HEK293 (cell line): ENCODE data around the gene RBM10.

Experiments
- EGR2 ChIP-seq: fragments of 450-650 bp; formaldehyde crosslinking; IDR thresholded peaks from 2 replicates; pipeline ENCODE4 v1.5.1; 2016; ENCODE audit warnings: low read depth, missing biosample characterization, missing genetic modification characterization
- GFI1B ChIP-seq: fragments of 450-650 bp; formaldehyde crosslinking; IDR thresholded peaks from 2 replicates; pipeline ENCODE4 v1.5.1; 2016; ENCODE audit warnings: missing biosample characterization, missing genetic modification characterization
- HOXC10 ChIP-seq: sonication (generic); formaldehyde crosslinking; IDR thresholded peaks from 2 replicates; pipeline ENCODE4 v1.8.1; 2023; ENCODE audit warnings: mild to moderate bottlenecking, missing genetic modification reagents
- MEIS1 ChIP-seq: sonication (generic); formaldehyde crosslinking; IDR thresholded peaks from 2 replicates; pipeline ENCODE4 v1.8.1; 2022; ENCODE audit warnings: missing genetic modification reagents, mild to moderate bottlenecking, borderline replicate concordance
- PRDM4 ChIP-seq: fragments of 450-650 bp; formaldehyde crosslinking; IDR thresholded peaks from 2 replicates; pipeline ENCODE4 v1.5.1; 2017; ENCODE audit warnings: missing biosample characterization, missing genetic modification characterization
- RBAK ChIP-seq: fragments of 450-650 bp; formaldehyde crosslinking; IDR thresholded peaks from 2 replicates; pipeline ENCODE4 v1.5.1; 2016; ENCODE audit warnings: missing biosample characterization, missing genetic modification characterization
- YY1 ChIP-seq: fragments of 450-650 bp; formaldehyde crosslinking; IDR thresholded peaks from 2 replicates; pipeline ENCODE4 v1.5.1; 2018; ENCODE audit warnings: missing biosample characterization, missing genetic modification characterization
- ZBTB44 ChIP-seq: fragments of 450-650 bp; IDR thresholded peaks from 2 replicates; pipeline ENCODE4 v1.5.1; 2018; ENCODE audit warnings: missing biosample characterization, mild to moderate bottlenecking, missing genetic modification characterization
- ZFHX2 ChIP-seq: fragments of 450-650 bp; formaldehyde crosslinking; conservative IDR thresholded peaks from 2 replicates; pipeline ENCODE4 v1.5.1; 2016; ENCODE audit warnings: missing biosample characterization, missing genetic modification characterization
- ZNF341 ChIP-seq: fragments of 450-650 bp; formaldehyde crosslinking; IDR thresholded peaks from 2 replicates; pipeline ENCODE4; 2016; ENCODE audit warnings: low read depth, missing biosample characterization, missing genetic modification characterization
- ZNF501 ChIP-seq: fragments of 450-650 bp; formaldehyde crosslinking; IDR thresholded peaks from 2 replicates; pipeline ENCODE4 v1.5.1; 2016; ENCODE audit warnings: missing biosample characterization, missing genetic modification characterization
- ZNF510 ChIP-seq: fragments of 450-650 bp; formaldehyde crosslinking; IDR thresholded peaks from 2 replicates; pipeline ENCODE4 v1.5.1; 2018; ENCODE audit warnings: mild to moderate bottlenecking, missing genetic modification characterization, missing biosample characterization; ENCODE audit not compliant: insufficient replicate concordance
- ZNF580 ChIP-seq: fragments of 450-650 bp; formaldehyde crosslinking; IDR thresholded peaks from 2 replicates; pipeline ENCODE4 v1.5.1; 2016; ENCODE audit warnings: missing biosample characterization, missing genetic modification characterization
- ZNF585B ChIP-seq: fragments of 450-650 bp; formaldehyde crosslinking; IDR thresholded peaks from 2 replicates; pipeline ENCODE4 v1.5.1; 2016; ENCODE audit warnings: missing biosample characterization, missing genetic modification characterization
- ZNF621 ChIP-seq: fragments of 450-650 bp; formaldehyde crosslinking; IDR thresholded peaks from 2 replicates; pipeline ENCODE4 v1.5.1; 2017; ENCODE audit warnings: missing biosample characterization, missing genetic modification characterization
- ZNF623 ChIP-seq: fragments of 450-650 bp; formaldehyde crosslinking; IDR thresholded peaks from 2 replicates; pipeline ENCODE4 v1.5.1; 2016; ENCODE audit warnings: missing biosample characterization, missing genetic modification characterization
- ZSCAN16 ChIP-seq: fragments of 450-650 bp; formaldehyde crosslinking; IDR thresholded peaks from 2 replicates; pipeline ENCODE4 v1.5.1; 2016; ENCODE audit warnings: missing biosample characterization, missing genetic modification characterization
- ZSCAN30 ChIP-seq: fragments of 450-650 bp; IDR thresholded peaks from 2 replicates; pipeline ENCODE4 v1.5.1; 2018; ENCODE audit warnings: missing biosample characterization, mild to moderate bottlenecking, missing genetic modification characterization, moderate library complexity
- TF ChIP-seq, protein P1 (sequence below): fragments of 450-650 bp; formaldehyde crosslinking; IDR thresholded peaks from 2 replicates; pipeline ENCODE4 v1.5.1; 2016; ENCODE audit warnings: missing biosample characterization, missing genetic modification characterization, borderline replicate concordance
- TF ChIP-seq, protein P2 (sequence below): fragments of 450-650 bp; formaldehyde crosslinking; conservative IDR thresholded peaks from 2 replicates; pipeline ENCODE4 v1.5.1; 2016; ENCODE audit warnings: low read depth, missing biosample characterization, missing genetic modification characterization
- TF ChIP-seq, protein P3 (sequence below): fragments of 450-650 bp; formaldehyde crosslinking; IDR thresholded peaks from 2 replicates; pipeline ENCODE4 v1.5.1; 2016; ENCODE audit warnings: missing biosample characterization, missing genetic modification characterization, low read depth

Gene RBM10

GRCh38 chrX:47218280-47218919 is 73.4 kb downstream of the RBM10 start, which contains the start of gene CDK16 (continued):
- TF ChIP-seq ZFHX2 (no peak), PRDM4 (tag by site-specific recombination) (peak; percentile 66), GFI1B (tag by site-specific recombination) (peak; percentile 29; the same call in 1 of the 2 replicates), ZNF510 (tag by site-specific recombination) (no peak), ZNF501 (0 out of 2 replicates have a peak, but pooled peaks have one; percentile 45), HOXC10 (CRISPR knock-in tag) (peak; percentile 87; the same call in 1 of the 2 replicates), ZNF585B (tag by site-specific recombination) (no peak), ZSCAN16 (tag by site-specific recombination) (no peak), ZBTB44 (tag by site-specific recombination) (no peak), YY1 (tag by site-specific recombination) (no peak; the same call in 1 of the 2 replicates), ZNF623 (tag by site-specific recombination) (peak; percentile 26; the same call in 1 of the 2 replicates), ZNF341 (tag by site-specific recombination) (peak; percentile 80), ZSCAN30 (no peak), EGR2 (tag by site-specific recombination) (no peak), ZNF580 (tag by site-specific recombination) (peak; percentile 95), ZNF621 (no peak), MEIS1 (no peak), RBAK (no peak)
- TF ChIP-seq, protein P1, sequence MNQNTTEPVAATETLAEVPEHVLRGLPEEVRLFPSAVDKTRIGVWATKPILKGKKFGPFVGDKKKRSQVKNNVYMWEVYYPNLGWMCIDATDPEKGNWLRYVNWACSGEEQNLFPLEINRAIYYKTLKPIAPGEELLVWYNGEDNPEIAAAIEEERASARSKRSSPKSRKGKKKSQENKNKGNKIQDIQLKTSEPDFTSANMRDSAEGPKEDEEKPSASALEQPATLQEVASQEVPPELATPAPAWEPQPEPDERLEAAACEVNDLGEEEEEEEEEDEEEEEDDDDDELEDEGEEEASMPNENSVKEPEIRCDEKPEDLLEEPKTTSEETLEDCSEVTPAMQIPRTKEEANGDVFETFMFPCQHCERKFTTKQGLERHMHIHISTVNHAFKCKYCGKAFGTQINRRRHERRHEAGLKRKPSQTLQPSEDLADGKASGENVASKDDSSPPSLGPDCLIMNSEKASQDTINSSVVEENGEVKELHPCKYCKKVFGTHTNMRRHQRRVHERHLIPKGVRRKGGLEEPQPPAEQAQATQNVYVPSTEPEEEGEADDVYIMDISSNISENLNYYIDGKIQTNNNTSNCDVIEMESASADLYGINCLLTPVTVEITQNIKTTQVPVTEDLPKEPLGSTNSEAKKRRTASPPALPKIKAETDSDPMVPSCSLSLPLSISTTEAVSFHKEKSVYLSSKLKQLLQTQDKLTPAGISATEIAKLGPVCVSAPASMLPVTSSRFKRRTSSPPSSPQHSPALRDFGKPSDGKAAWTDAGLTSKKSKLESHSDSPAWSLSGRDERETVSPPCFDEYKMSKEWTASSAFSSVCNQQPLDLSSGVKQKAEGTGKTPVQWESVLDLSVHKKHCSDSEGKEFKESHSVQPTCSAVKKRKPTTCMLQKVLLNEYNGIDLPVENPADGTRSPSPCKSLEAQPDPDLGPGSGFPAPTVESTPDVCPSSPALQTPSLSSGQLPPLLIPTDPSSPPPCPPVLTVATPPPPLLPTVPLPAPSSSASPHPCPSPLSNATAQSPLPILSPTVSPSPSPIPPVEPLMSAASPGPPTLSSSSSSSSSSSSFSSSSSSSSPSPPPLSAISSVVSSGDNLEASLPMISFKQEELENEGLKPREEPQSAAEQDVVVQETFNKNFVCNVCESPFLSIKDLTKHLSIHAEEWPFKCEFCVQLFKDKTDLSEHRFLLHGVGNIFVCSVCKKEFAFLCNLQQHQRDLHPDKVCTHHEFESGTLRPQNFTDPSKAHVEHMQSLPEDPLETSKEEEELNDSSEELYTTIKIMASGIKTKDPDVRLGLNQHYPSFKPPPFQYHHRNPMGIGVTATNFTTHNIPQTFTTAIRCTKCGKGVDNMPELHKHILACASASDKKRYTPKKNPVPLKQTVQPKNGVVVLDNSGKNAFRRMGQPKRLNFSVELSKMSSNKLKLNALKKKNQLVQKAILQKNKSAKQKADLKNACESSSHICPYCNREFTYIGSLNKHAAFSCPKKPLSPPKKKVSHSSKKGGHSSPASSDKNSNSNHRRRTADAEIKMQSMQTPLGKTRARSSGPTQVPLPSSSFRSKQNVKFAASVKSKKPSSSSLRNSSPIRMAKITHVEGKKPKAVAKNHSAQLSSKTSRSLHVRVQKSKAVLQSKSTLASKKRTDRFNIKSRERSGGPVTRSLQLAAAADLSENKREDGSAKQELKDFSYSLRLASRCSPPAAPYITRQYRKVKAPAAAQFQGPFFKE (tag by site-specific recombination) = no peak
- TF ChIP-seq, protein P2, sequence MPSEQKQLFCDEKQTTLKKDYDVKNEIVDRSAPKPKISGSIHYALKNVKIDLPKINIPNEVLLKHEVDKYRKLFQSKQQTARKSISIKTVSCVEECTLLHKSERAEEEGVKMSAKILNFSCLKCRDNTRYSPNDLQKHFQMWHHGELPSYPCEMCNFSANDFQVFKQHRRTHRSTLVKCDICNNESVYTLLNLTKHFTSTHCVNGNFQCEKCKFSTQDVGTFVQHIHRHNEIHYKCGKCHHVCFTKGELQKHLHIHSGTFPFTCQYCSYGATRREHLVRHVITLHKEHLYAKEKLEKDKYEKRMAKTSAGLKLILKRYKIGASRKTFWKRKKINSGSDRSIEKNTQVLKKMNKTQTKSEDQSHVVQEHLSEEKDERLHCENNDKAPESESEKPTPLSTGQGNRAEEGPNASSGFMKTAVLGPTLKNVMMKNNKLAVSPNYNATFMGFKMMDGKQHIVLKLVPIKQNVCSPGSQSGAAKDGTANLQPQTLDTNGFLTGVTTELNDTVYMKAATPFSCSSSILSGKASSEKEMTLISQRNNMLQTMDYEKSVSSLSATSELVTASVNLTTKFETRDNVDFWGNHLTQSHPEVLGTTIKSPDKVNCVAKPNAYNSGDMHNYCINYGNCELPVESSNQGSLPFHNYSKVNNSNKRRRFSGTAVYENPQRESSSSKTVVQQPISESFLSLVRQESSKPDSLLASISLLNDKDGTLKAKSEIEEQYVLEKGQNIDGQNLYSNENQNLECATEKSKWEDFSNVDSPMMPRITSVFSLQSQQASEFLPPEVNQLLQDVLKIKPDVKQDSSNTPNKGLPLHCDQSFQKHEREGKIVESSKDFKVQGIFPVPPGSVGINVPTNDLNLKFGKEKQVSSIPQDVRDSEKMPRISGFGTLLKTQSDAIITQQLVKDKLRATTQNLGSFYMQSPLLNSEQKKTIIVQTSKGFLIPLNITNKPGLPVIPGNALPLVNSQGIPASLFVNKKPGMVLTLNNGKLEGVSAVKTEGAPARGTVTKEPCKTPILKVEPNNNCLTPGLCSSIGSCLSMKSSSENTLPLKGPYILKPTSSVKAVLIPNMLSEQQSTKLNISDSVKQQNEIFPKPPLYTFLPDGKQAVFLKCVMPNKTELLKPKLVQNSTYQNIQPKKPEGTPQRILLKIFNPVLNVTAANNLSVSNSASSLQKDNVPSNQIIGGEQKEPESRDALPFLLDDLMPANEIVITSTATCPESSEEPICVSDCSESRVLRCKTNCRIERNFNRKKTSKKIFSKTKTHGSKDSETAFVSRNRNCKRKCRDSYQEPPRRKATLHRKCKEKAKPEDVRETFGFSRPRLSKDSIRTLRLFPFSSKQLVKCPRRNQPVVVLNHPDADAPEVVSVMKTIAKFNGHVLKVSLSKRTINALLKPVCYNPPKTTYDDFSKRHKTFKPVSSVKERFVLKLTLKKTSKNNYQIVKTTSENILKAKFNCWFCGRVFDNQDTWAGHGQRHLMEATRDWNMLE = peak; percentile 35; the same call in 1 of the 2 replicates
- TF ChIP-seq, protein P3, sequence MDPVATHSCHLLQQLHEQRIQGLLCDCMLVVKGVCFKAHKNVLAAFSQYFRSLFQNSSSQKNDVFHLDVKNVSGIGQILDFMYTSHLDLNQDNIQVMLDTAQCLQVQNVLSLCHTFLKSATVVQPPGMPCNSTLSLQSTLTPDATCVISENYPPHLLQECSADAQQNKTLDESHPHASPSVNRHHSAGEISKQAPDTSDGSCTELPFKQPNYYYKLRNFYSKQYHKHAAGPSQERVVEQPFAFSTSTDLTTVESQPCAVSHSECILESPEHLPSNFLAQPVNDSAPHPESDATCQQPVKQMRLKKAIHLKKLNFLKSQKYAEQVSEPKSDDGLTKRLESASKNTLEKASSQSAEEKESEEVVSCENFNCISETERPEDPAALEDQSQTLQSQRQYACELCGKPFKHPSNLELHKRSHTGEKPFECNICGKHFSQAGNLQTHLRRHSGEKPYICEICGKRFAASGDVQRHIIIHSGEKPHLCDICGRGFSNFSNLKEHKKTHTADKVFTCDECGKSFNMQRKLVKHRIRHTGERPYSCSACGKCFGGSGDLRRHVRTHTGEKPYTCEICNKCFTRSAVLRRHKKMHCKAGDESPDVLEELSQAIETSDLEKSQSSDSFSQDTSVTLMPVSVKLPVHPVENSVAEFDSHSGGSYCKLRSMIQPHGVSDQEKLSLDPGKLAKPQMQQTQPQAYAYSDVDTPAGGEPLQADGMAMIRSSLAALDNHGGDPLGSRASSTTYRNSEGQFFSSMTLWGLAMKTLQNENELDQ = no peak
